HG03571 (cell line): ENCODE data around the gene OR4C11.

Source experiments
- ATAC-seq: cut with Tn5 transposase; IDR thresholded peaks from one replicate; pipeline ENCODE4 v1.9.1; 2021; ENCODE audit not compliant: unreplicated experiment

The OR4C11 gene

GRCh38 chr11:55607545-55607944, at the start of gene OR4C11:
OR4C11 (minus strand) TSS chr11:55607645; CDS start chr11:55604373, 3,272 bp downstream.
- no peak for ATAC-seq

GRCh38 chr11:55655096-55655495, 47.7 kb upstream of the OR4C11 start:
- ATAC-seq = no peak

GRCh38 chr11:55652560-55652959, 45.1 kb upstream of the OR4C11 start:
- ATAC-seq = no peak

- no peak for ATAC-seq
Measured at GRCh38 chr11:55648027-55648426, 40.6 kb upstream of the OR4C11 start, which contains the start of gene OR4S2. OR4S2 (plus strand) TSS chr11:55648327; CDS start chr11:55650904, 2,577 bp downstream.

- ATAC-seq = no peak
Measured at GRCh38 chr11:55634813-55635212, 27.4 kb upstream of the OR4C11 start, which contains the start of gene OR4P4. OR4P4 (plus strand) TSS chr11:55635113.

GRCh38 chr11:55624531-55624930, 17.1 kb upstream of the OR4C11 start:
- ATAC-seq = no peak

- no peak for ATAC-seq
Measured at GRCh38 chr11:55572548-55572947, 34.9 kb downstream of the OR4C11 start.

GRCh38 chr11:55571828-55572227, 35.6 kb downstream of the OR4C11 start, which contains the start of gene OR4C16:
OR4C16 (plus strand) TSS chr11:55572128; CDS start chr11:55572128, 0 bp downstream.
- ATAC-seq = no peak

GRCh38 chr11:55554169-55554568, 53.3 kb downstream of the OR4C11 start, which contains the start of gene OR4C15:
OR4C15 (plus strand) TSS chr11:55554469; CDS start chr11:55554469, 0 bp downstream.
- ATAC-seq = no peak
